ENCODE results near the gene ADM2.
"Not testable (repeated sequence)": the region's sequence is repeated elsewhere in the genome, so short reads cannot be mapped to it uniquely, and the experiment has no call there.

ADM2 gene, protein sequence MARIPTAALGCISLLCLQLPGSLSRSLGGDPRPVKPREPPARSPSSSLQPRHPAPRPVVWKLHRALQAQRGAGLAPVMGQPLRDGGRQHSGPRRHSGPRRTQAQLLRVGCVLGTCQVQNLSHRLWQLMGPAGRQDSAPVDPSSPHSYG

GRCh38 chr22:50481440-50482106 is at the start of gene ADM2:
Gene ADM2, plus strand, starts transcription at chr22:50481543. Its CDS starts 305 bp downstream, at chr22:50481848.
- peak; percentile 49 for DNase-seq (ENCODE audit: low read depth)

DNA sequence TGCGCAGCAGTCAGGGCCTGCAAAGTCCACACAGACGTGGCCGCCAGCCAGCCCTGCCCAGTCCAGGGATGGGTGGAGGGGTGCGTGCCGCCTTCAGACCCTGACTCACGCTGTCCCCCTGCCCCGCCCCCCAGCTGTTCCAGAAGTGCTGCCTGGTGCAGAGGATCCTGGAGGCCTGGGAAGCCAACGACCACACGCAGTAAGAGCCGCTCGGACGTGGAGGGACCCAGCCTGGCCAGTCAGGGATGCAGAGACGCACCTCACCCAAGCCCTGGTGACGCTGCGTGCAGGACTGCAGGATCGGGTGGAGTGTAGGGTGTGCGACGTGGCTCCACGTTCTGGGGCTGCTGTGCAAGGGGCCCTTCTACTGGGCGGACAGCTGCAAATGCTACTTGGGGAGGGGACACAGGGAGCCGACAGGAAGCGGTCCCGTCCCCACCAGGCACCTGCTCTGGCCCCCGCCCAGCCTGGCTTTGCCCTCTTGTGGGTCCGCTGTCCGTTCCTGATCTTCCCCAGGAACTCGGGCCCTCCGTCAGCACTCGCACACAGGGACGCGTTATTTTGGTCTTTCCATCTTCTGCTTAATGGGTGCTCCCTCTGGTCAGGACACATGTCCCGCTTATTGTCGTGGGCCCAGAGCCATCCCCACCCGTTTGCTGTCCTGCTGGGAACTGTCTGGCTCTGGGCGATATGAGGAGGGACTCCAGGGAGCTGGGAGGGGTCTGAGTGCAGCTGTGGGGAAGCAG is 49.0 kb upstream of the ADM2 start:
- no peak for DNase-seq (ENCODE audit: low read depth)

DNA sequence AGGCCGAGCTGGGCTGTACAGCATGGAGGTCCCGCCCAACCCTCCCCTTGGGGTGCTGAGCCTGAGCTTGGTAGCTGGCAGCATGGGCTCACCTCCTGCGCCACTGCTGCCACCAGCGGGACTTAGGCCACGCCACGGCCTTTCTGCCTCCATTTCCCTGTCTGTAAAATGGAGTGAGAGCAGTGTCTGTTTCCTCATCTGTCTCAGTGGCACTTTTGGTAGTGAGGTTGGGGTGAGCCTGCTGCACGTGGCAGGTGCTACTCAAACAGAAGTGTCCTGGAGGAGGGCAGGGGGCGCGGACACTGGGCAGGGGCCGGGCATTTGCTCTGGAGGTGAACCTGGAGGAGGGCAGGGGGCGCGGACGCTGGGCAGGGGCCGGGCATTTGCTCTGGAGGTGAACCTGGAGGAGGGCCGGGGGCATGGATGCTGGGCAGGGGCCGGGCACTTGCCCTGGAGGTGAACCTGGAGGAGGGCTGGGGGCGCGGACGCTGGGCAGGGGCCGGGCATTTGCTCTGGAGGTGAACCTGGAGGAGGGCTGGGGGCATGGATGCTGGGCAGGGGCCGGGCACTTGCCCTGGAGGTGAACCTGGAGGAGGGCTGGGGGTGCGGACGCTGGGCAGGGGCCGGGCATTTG is 48.3 kb upstream of the ADM2 start:
- DNase-seq (ENCODE audit: low read depth), result not testable (repeated sequence)

DNA sequence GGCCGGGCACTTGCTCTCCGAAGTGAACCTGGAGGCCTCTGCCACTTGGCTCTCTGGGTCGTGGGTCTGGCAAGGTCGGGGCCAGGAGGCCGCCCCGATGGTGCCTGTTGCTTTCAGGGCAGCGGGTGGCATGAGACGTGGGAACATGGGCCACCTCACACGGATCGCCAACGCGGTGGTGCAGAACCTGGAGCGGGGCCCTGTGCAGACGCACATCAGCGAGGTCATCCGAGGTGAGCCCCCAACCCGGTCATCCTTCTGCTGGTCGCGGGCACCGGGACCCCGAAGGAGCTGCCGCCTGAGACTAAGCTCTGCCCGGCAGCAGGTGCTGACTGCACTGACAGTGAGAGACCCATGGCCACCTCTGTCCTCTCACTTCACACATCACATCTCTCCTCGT is 46.5 kb upstream of the ADM2 start:
- DNase-seq (ENCODE audit: low read depth), result no peak

DNA sequence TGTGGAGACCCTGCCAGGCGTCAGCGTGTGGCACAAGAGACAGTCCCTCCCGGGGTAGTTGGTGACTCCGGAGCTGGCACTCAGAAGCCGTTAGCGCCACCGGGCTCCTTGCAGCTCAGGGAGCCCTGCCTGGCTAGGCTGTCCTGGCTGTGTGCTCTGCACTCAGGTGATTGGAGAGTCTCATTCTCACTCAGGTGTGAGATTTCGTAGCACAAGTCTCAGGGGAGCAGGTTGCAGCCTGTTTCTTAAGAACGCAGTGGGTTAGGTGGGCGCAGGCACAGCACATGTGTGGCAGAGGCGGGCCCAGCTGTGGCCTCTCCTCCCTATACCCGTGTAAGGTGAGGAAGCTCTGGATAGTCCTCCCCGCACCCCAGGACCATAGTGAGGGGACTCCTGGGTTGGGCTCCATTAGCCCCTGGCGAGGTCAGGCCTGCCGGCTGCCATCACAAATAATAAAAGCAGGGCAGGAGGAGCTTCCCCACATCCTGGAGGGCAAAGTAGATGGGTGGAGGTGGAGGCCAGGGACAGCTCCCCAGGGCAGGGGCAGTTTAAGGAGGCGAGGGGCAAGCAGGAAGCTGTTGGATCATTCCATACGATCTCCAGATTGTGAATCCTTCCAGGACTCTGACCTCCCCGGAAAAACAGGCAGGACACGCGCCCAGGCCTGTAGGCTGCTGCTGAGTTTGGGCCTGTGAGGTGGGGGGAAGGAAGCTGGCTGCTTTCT is 45.9 kb upstream of the ADM2 start:
- no peak for DNase-seq (ENCODE audit: low read depth)

DNA sequence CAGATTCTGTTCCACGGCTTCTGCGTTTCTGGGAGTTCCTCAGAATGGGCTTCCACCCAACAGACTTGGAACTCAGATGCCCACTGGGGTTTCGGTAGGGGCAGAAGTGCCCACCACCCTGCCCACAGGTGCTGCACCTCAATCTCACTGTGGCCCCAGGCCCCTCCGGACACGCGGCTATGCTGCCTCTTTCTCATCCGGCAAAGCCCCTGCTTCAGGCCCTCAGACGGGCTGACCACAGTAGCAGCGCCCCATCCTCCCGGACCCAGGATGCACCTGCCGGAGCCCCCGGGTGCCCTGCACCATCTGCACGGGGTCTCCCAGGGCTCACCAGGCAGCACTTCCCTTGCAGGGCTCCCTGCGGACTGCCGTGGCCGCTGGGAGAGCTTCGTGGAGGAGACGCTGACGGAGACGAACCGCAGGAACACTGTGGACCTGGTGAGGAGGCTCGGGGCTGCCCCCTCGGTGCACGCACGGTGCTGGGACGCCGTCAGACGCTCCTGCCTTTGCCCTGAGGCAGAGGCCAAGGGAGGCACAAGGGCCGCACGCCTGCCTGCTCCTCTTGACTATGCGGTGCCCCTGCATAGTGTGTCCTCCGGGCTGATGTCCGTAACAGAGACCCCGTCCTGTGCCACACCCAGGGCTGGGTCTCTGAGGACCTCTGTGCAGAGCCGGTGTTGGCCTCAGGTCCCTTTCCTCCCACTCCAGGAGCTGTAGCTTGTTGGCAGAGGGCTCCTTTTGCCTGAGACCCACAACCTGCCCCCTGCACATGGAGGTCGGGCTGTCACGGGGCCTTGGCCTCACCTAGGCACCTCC is 45.1 kb upstream of the ADM2 start:
- DNase-seq (ENCODE audit: low read depth), result no peak

- no peak for DNase-seq (ENCODE audit: low read depth)
Measured at GRCh38 chr22:50436841-50437341, 44.5 kb upstream of the ADM2 start.

GRCh38 chr22:50437511-50438304 is 43.6 kb upstream of the ADM2 start:
- DNase-seq (ENCODE audit: low read depth), result no peak

DNA sequence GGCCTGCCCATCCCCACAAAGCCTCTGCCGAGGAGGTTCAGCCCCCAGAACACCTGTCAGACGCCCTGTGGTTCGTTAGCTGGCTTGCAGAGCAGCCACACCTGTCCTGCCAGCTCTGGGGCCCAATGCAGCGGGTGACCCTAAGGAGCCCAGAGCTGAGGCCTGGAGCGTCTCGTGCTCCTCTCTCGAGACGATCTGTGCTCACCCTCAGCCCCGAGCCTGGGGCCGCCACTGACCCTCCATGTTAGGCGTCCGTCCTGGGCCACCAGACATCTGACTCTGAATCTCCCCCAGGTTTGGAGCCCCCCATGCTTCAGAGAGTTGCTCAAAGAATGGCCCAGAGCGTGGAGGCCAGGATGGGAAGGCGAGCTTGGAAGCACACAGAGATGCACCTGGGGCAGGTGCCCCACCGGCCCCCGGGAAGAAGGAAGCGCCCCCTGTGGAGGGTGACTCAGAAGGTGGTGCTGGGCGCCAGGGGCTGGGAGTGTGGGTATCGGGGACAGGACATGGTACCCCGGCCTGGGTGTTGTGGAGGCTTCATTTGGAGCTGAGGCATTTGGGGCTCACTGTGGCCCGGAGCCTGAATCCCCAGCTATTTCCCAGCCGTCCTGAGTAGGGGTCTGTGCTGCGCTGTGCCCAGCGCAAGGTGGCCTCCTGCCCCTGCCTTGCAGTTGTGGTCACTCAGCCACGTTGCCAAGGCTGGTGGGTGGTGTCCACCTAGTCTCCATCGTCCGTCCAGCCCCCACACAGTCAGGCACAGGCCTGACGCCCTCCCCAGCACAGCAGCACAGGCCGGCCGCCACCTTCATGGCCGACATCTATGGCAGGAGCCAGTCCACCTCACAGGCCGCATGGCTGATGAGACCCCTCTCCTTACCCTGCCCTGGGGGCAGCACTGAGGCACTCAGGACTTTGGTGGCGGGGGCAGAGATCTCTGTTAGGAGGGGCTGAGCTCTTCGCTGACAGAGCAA is 42.8 kb upstream of the ADM2 start:
- no peak for DNase-seq (ENCODE audit: low read depth)

- DNase-seq (ENCODE audit: low read depth), result no peak
Measured at GRCh38 chr22:50439314-50439870, 42.0 kb upstream of the ADM2 start.

DNA sequence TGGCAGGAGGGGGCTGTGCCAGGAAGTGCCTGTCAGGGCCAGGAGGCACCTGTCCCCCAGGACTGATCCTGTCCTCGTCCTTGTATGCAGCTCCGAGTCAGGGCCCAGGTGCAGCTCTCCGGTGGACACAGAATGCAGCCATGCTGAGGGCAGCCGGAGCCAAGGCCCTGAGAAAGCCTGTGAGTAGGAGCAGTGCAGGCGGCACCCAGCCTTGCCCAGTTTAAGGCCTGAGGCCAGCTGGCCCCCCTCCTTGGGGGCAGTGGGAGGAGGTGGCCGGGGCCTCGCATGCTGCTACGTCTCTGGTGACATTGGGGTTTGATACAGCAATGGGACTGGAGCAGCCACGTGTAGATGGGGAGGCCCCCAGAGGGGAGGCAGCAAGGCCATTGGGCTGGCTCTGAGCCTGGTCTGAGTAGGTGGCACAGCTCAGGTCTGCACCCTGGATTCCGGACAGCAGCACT is 41.4 kb upstream of the ADM2 start:
- DNase-seq (ENCODE audit: low read depth), result no peak

GRCh38 chr22:50440544-50441249 is 40.6 kb upstream of the ADM2 start:
- no peak for DNase-seq (ENCODE audit: low read depth)

- DNase-seq (ENCODE audit: low read depth), result no peak
Measured at GRCh38 chr22:50441428-50441993, 39.8 kb upstream of the ADM2 start.

- no peak for DNase-seq (ENCODE audit: low read depth)
Measured at GRCh38 chr22:50443197-50443596, 38.1 kb upstream of the ADM2 start.

DNA sequence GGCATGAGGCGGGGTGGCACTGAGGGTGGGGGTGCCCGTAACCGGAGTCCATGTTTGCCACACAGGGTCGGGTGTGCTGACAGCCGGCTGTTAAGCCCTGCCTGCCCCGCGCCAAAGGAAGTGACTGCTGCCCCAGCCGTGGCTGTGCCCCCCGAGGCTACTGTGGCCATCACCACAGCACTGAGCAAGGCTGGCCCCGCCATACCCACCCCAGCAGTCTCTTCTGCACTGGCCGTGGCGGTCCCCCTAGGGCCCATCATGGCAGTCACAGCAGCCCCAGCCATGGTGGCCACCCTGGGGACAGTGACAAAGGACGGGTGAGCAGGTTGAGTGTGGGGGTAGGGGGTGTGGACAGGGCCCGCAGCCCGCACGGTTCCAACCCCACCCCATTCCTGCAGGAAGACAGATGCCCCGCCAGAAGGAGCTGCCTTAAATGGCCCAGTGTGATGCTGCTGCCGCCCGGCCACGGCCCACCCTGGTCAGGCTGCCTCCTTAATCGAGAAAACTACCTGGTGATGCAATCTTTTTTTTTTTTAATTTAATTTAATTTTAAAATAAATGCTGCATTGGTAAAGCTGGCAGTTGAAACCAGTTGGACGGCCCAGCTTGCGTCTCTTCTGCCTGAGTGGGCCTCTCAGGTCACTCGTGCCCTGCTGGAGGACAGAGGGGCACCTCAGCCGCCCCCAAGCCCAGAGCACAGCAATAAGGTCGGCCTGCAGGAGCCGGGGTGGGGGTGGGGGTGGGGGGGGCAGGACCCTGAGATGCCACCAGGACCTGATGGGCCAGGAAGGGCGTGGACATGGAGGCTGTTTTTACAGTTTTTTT is 37.3 kb upstream of the ADM2 start:
- DNase-seq (ENCODE audit: low read depth), result no peak

DNA sequence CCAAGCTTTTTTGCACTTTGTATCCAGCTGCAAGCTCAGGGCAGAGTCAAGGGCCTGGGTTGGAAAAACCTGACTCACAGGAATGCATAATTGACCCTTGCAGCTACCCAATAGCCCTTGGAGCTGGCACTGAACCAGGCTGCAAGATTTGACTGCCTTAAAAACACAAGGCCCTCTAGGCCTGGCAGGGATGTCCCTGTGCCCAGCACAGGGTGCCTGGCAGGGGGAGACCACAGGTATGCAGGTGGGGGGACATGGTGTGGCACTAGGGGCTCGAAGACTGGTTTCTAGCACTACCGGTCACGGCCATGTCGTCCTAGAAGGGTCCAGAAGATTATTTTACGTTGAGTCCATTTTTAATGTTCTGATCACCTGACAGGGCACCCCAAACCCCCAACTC is 36.7 kb upstream of the ADM2 start:
- DNase-seq (ENCODE audit: low read depth), result no peak
